ENCODE results near the gene FAM107B. TPM values are rescaled to one million over a fixed set of nuclear protein-coding genes. Genes with fewer than 3 reads are reported as not detected.

Gene FAM107B
- total RNA-seq, 1 experiment from 2014 or later: 24.5 TPM

DNA sequence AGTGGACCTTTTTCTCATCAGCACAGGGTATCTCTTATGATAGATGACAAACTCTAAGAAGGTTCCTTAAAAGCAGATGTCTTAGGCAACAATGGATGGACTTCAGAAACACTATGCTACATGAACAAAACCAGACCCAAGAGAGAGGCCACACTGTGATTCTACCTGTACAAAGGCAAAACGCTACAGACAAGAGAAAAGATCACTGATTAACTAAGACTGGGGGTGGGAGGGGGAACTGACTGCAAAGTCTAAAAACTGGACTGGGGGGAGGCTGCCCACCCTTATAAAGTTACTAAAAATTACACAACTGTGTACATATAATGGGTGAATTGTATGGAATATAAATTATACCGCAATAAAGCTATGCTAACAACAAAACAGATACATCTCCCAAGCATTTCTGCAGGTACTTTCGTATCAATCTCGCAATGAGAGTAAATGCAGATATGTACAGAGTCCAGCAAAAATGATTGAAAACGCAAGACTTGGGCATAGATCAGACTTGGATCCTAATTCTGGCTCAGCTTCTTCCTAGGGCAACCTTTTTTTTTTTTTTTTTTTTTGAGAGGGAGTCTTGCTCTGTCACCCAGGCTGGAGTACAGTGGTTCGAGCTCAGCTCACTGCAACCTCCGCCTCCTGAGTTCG lies 179.7 kb downstream of the FAM107B start:
- Histone ChIP-seq H3K4me2 (ENCODE audit: insufficient read depth, insufficient read length, low read length) (no peak overlapping the region), H3K9me3 (ENCODE audit: control insufficient read depth, low read depth, low read length) (no peaks in the 10 kb centered on the region), H2BK5ac (ENCODE audit: insufficient read length, low read length) (no peak overlapping the region), H2AFZ (ENCODE audit: low read length) (no peak overlapping the region), H3K56ac (ENCODE audit: insufficient read length, low read depth, low read length) (no peak overlapping the region), H4K5ac (ENCODE audit: insufficient read length, low read depth, low read length) (no peak overlapping the region), H3K23ac (ENCODE audit: insufficient read length, low read depth, low read length) (no peak overlapping the region), H2BK120ac (ENCODE audit: low read depth, low read length, poor library complexity, severe bottlenecking) (no peak overlapping the region), H3K23me2 (ENCODE audit: insufficient read length, low read depth, low read length, poor library complexity, severe bottlenecking) (no peaks in the 10 kb centered on the region), H3T11ph (ENCODE audit: low read length) (no peak overlapping the region), H2AK5ac (ENCODE audit: insufficient read length, low read length) (no peak overlapping the region), H4K20me1 (ENCODE audit: control insufficient read depth, insufficient read depth, insufficient read length) (no peaks in the 10 kb centered on the region), H3K18ac (ENCODE audit: insufficient read length, low read depth, low read length) (no peak overlapping the region), H4K91ac (ENCODE audit: insufficient read length, low read depth, low read length) (no peak overlapping the region), H3K27ac (ENCODE audit: insufficient read length, low read depth, low read length) (no peak overlapping the region), H2BK15ac (ENCODE audit: low read depth, low read length) (no peak overlapping the region), H3K4me1 (ENCODE audit: insufficient read depth, low read length) (no peaks in the 10 kb centered on the region), H2BK20ac (ENCODE audit: low read depth, low read length, poor library complexity, severe bottlenecking) (no peak overlapping the region), H3K4ac (ENCODE audit: low read depth, low read length) (no peak overlapping the region), H4K8ac (replicated peaks; ENCODE audit: insufficient read length, low read depth, low read length) (no peak overlapping the region), H3K27me3 (ENCODE audit: insufficient read depth, low read length) (no peaks in the 10 kb centered on the region), H2BK12ac (ENCODE audit: insufficient read length, low read depth, low read length) (no peak overlapping the region), H3K79me1 (ENCODE audit: insufficient read depth, low read depth, low read length, poor library complexity, severe bottlenecking) (peaks cover 4% of the 10 kb centered on the region), H3K9ac (ENCODE audit: extremely low read depth, insufficient read length, low read length) (no peak overlapping the region), H3K79me2 (ENCODE audit: insufficient read depth, low read length) (no peaks in the 10 kb centered on the region; the same call in 1 of the 2 replicates), H3K14ac (ENCODE audit: insufficient read depth, low read length) (no peak overlapping the region)
- Mint-ChIP-seq H3K9me3 (no peaks in the 10 kb centered on the region), H3K27me3 (ENCODE audit: low read depth) (no peaks in the 10 kb centered on the region), H3K36me3 (ENCODE audit: insufficient read depth in 1 of 3, low read depth in 3 of 3) (peaks cover 8 to 33% (median 31%) of the 10 kb centered on the region in 3 experiments; a peak in 6 of 7 replicates), H3K27ac (no peak overlapping the region), H3K4me1 (peaks cover 13 to 19% of the 10 kb centered on the region in 2 experiments; a peak in 3 of 4 replicates), H3K4me3 (no peak overlapping the region)
- no CpG with 5 or more reads among the region's 8 CpGs for WGBS (ENCODE audit: extremely low coverage, insufficient read length, low lambda C conversion rate)
- TF ChIP-seq, protein P1, sequence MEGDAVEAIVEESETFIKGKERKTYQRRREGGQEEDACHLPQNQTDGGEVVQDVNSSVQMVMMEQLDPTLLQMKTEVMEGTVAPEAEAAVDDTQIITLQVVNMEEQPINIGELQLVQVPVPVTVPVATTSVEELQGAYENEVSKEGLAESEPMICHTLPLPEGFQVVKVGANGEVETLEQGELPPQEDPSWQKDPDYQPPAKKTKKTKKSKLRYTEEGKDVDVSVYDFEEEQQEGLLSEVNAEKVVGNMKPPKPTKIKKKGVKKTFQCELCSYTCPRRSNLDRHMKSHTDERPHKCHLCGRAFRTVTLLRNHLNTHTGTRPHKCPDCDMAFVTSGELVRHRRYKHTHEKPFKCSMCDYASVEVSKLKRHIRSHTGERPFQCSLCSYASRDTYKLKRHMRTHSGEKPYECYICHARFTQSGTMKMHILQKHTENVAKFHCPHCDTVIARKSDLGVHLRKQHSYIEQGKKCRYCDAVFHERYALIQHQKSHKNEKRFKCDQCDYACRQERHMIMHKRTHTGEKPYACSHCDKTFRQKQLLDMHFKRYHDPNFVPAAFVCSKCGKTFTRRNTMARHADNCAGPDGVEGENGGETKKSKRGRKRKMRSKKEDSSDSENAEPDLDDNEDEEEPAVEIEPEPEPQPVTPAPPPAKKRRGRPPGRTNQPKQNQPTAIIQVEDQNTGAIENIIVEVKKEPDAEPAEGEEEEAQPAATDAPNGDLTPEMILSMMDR (conservative IDR thresholded peaks at IDR 0.05): no peak
- no peak for DNase-seq

All from H9 (cell line).